Panc1 (cell line): ENCODE results near the gene KCNIP3. TPM values are rescaled to one million over a fixed set of nuclear protein-coding genes. Genes with fewer than 3 reads are reported as not detected.

Experiments
- ATAC-seq: fragments of 200-7000 bp; cut with Tn5 transposase; 2 replicates; pipeline ENCODE4 v1.9.1; 2020; ENCODE audit warnings: mild to moderate bottlenecking, moderate library complexity
- BruUV-seq: library from RNA; stranded (reverse); fragments of 400-500 nt; replicated peaks from 2 replicates; lab custom pipeline; 2021; lab: Mats Ljungman, UMichigan
- CTCF ChIA-PET: fragments of 300-600 bp; sonication (Branson Sonifier 250); formaldehyde crosslinking; loops from one replicate; lab custom pipeline; 2022; ENCODE audit warnings: antibody characterized with exemption; lab: Charles Lee
- POLR2A ChIA-PET: fragments of 300-600 bp; sonication (Branson Sonifier 250); formaldehyde crosslinking; loops from one replicate; lab custom pipeline; 2022; ENCODE audit warnings: antibody characterized with exemption; lab: Charles Lee
- DNase-seq: peaks from one replicate; pipeline ENCODE4 v3.0.0-alpha.2; 2010; ENCODE audit warnings: low read depth, low spot score
- H3K27ac ChIP-seq: 2 replicates; pipeline ENCODE4 v1.5.1; 2011; ENCODE audit warnings: mild to moderate bottlenecking, low read length, inconsistent platforms
- H3K27me3 ChIP-seq: fragments of 200-500 bp; sonication (Bioruptor generic); 2 replicates; pipeline ENCODE4 v1.6.0; 2014; ENCODE audit warnings: low read length, inconsistent platforms; ENCODE audit not compliant: control insufficient read depth, insufficient read depth
- H3K36me3 ChIP-seq: fragments of 200-500 bp; sonication (Bioruptor generic); 2 replicates; pipeline ENCODE4 v1.5.1; 2014; ENCODE audit warnings: inconsistent platforms, mild to moderate bottlenecking, low read length, moderate library complexity; ENCODE audit not compliant: control insufficient read depth, insufficient read depth
- H3K4me1 ChIP-seq: 2 replicates; pipeline ENCODE4 v1.5.1; 2011; ENCODE audit warnings: inconsistent platforms, mild to moderate bottlenecking, low read length, moderate library complexity; ENCODE audit not compliant: control insufficient read depth, insufficient read depth
- H3K4me3 ChIP-seq, 2 experiments: 2 replicates each; pipeline ENCODE4 v1.5.1; 2011 to 2012; ENCODE audit warnings: low read depth in 2 of 2, low read length in 2 of 2, mild to moderate bottlenecking in 2 of 2, inconsistent platforms in 1 of 2, moderate library complexity in 1 of 2
- H3K9me3 ChIP-seq: fragments of 200-500 bp; sonication (Bioruptor generic); 2 replicates; pipeline ENCODE4 v1.5.1; 2014; ENCODE audit warnings: low read depth, mild to moderate bottlenecking, inconsistent platforms, low read length, moderate library complexity; ENCODE audit not compliant: control insufficient read depth, insufficient read depth
- POLR2AphosphoS5 ChIP-seq: IDR thresholded peaks from 2 replicates; pipeline ENCODE4 v1.6.1; 2012; ENCODE audit warnings: mild to moderate bottlenecking, low read depth, low read length, moderate library complexity
- SIN3A ChIP-seq: IDR thresholded peaks from 2 replicates; pipeline ENCODE4 v1.6.1; 2012; ENCODE audit warnings: low read depth, mild to moderate bottlenecking, low read length, moderate library complexity, borderline replicate concordance; ENCODE audit not compliant: insufficient read depth
- TCF7L2 ChIP-seq: IDR thresholded peaks from 2 replicates; pipeline ENCODE4 v1.6.1; 2011; ENCODE audit warnings: mild to moderate bottlenecking, low read depth, low read length, inconsistent platforms
- in situ Hi-C: cut with HindIII; loops from 2 replicates; pipeline ENCODE4 v1.10.0; 2016; ENCODE audit warnings: low sequenced_read_pairs, low pct_unique_long_range_greater_than_20kb
- intact Hi-C: fragments of 100-400 bp; cut with micrococcal nuclease; formaldehyde crosslinking; loops from one replicate; pipeline ENCODE4 v1.10.0; 2022; ENCODE audit not compliant: unreplicated experiment
- total RNA-seq: library from RNA; stranded (reverse); gene quantifications from one replicate; pipeline ENCODE4 v1.2.1, GENCODE V29; 2021; ENCODE audit not compliant: unreplicated experiment
- TF ChIP-seq, protein P1 (sequence below): fragments of 450-650 bp; IDR thresholded peaks from 2 replicates; pipeline ENCODE4 v1.5.1; 2017; ENCODE audit warnings: mild to moderate bottlenecking
- TF ChIP-seq, protein P2 (sequence below), 2 experiments: IDR thresholded peaks; 2 replicates each; pipeline ENCODE4 v1.6.1; 2011 to 2012; ENCODE audit warnings: low read depth in 2 of 2, control low read depth in 1 of 2, low read length in 1 of 2, mild to moderate bottlenecking in 1 of 2, moderate library complexity in 1 of 2; ENCODE audit not compliant: insufficient read depth in 1 of 2

Gene KCNIP3
- total RNA-seq, 1 experiment from 2014 or later, result 17.5 TPM

DNA sequence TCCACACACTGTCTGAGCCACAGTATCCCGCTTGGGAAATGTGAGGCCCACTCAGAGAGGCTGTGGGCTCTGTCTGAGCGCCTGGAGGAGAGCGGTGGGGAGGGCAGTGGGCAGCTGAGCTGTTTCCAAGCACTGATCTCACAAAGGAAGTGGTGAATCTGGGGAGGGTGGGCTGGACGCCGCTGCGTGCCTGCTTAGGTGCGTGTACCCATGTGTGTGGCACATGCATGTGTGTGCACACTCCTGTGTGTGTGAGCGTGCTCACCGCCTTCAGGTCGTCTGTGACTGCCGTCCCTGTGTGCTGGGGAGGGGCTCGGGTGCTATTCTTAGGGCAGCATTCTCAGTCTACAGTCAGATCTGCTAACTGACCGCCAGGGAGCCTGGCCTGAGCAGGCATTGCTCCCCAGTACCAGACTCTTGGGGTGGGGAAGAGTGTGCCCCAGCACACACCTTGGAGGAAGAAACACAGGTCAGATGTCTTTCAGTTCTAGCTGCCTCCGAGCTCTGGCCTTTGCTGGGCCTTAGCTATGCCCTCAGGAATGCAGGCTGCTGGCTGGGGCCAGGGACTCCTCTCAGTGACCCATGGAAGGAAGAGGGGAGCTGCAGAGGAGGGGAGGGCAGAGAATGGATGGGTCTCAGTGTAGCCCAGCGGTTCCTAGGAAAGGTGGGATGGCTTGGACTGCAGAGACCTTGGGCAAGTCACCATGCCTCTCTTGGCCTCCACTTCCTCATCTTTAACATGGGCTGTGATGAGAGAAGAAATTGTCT, 31.4 kb downstream of the KCNIP3 start:
- Histone ChIP-seq H3K27ac (peak overlapping the region; percentile 23; the same call in 1 of the 2 replicates), H3K4me1 (peaks cover 28% of the 10 kb centered on the region), H3K36me3 (no peaks in the 10 kb centered on the region), H3K9me3 (no peaks in the 10 kb centered on the region), H3K27me3 (no peaks in the 10 kb centered on the region), H3K4me3 (no peak overlapping the region)
- POLR2A ChIA-PET, result no interaction called here
- TF ChIP-seq SIN3A, result no peak
- TF ChIP-seq POLR2AphosphoS5, result no peak
- no peak for TF ChIP-seq TCF7L2
- CTCF ChIA-PET, result interaction anchor here (0.5 kb wide), 1 partner anchor 17 kb away, joined by 3 read pairs; no protein-coding TSS in a partner anchor
- in situ Hi-C loops, result no loop called here
- BruUV-seq, result no TSS peak
- DNase-seq (no peak), ATAC-seq (peak; percentile 21)
- intact Hi-C loops, result no loop called here

DNA sequence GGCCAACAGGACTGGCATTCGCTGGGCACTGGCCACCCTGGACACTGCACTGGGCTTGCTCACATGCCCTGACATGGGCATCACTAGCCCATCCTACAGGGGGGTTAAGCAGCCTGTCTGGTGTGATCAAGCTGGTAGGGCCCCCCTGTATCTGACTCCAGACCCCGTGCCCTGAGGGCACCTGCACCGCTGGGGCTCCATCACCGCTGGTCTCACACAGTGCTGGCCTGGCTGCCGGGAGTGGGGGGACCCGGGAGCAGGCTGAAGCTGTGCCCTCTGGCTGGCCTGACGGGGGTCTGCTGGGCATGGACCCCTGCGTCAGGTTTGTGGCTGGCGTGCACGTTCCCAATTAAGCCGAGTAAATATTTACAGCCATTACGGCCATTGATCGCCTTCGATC, 32.3 kb downstream of the KCNIP3 start:
- no peaks in the 10 kb centered on the region for H3K27me3 ChIP-seq
- DNase-seq (no peak), ATAC-seq (no peak)
- no peak for TF ChIP-seq SIN3A
- no peak for TF ChIP-seq POLR2AphosphoS5
- TF ChIP-seq, protein P1, sequence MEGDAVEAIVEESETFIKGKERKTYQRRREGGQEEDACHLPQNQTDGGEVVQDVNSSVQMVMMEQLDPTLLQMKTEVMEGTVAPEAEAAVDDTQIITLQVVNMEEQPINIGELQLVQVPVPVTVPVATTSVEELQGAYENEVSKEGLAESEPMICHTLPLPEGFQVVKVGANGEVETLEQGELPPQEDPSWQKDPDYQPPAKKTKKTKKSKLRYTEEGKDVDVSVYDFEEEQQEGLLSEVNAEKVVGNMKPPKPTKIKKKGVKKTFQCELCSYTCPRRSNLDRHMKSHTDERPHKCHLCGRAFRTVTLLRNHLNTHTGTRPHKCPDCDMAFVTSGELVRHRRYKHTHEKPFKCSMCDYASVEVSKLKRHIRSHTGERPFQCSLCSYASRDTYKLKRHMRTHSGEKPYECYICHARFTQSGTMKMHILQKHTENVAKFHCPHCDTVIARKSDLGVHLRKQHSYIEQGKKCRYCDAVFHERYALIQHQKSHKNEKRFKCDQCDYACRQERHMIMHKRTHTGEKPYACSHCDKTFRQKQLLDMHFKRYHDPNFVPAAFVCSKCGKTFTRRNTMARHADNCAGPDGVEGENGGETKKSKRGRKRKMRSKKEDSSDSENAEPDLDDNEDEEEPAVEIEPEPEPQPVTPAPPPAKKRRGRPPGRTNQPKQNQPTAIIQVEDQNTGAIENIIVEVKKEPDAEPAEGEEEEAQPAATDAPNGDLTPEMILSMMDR, result no peak
- H3K9me3 ChIP-seq, result no peaks in the 10 kb centered on the region
- intact Hi-C loops, result no loop called here
- POLR2A ChIA-PET, result no interaction called here
- CTCF ChIA-PET, result interaction anchor here (0.5 kb wide), 1 partner anchor 16 kb away, joined by 3 read pairs; no protein-coding TSS in a partner anchor
- in situ Hi-C loops, result no loop called here
- no peaks in the 10 kb centered on the region for H3K36me3 ChIP-seq
- BruUV-seq, result no TSS peak
- peaks cover 35% of the 10 kb centered on the region for H3K4me1 ChIP-seq
- no peak overlapping the region for H3K4me3 ChIP-seq
- no peak overlapping the region for H3K27ac ChIP-seq

DNA sequence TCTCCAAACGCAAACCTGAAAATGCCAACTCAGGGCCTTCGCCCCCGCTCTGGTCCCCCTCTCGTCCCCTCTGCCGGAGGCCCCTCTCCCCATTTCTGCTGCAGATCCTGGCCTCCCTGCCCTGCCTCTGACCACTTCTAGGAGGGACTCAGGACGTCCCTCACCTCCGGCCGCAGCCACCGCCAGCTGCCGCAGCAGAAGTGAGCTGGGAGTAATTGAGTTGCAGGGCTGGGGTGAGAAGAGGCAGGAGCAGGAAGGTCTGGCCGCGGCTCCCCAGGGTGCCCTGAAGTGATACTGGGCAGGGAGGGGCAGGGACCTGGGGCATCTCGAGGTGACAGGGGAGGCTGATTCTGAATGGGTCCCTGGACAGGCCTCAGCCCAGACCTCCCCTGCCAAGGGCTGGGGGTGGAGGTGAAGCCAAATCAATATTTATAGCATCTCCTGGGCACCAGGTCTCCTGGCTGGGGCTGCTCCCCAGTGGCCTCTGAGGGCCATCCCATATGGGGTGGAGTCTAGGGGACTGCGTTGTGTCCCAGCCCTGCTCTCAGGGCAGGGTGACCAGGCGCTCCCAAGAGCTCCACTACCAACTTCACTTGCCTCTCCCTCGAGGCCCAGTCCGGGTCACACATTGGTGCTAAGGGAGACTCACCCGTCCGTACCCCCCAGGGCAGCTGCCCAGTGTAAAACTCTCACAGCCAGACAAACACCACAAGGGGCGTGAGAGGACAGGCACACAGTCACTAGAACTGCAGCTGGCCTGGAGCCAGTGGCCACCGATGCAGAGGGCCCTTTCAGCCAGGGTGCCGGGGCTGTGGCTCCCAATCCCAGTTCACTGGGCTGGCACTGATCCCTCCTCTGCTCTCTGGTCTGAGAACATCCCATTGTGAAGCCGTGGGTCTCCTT, 33.0 kb downstream of the KCNIP3 start:
- BruUV-seq, result no TSS peak
- peaks cover 40% of the 10 kb centered on the region for H3K4me1 ChIP-seq
- no peaks in the 10 kb centered on the region for H3K27me3 ChIP-seq
- intact Hi-C loops, result no loop called here
- ATAC-seq (peak; percentile 24), DNase-seq (no peak)
- TF ChIP-seq, protein P2, sequence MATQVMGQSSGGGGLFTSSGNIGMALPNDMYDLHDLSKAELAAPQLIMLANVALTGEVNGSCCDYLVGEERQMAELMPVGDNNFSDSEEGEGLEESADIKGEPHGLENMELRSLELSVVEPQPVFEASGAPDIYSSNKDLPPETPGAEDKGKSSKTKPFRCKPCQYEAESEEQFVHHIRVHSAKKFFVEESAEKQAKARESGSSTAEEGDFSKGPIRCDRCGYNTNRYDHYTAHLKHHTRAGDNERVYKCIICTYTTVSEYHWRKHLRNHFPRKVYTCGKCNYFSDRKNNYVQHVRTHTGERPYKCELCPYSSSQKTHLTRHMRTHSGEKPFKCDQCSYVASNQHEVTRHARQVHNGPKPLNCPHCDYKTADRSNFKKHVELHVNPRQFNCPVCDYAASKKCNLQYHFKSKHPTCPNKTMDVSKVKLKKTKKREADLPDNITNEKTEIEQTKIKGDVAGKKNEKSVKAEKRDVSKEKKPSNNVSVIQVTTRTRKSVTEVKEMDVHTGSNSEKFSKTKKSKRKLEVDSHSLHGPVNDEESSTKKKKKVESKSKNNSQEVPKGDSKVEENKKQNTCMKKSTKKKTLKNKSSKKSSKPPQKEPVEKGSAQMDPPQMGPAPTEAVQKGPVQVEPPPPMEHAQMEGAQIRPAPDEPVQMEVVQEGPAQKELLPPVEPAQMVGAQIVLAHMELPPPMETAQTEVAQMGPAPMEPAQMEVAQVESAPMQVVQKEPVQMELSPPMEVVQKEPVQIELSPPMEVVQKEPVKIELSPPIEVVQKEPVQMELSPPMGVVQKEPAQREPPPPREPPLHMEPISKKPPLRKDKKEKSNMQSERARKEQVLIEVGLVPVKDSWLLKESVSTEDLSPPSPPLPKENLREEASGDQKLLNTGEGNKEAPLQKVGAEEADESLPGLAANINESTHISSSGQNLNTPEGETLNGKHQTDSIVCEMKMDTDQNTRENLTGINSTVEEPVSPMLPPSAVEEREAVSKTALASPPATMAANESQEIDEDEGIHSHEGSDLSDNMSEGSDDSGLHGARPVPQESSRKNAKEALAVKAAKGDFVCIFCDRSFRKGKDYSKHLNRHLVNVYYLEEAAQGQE (IDR thresholded peaks at IDR 0.05; ENCODE audit: insufficient read depth in 1 of 2, low read depth in 2 of 2, low read length in 1 of 2), result no peak
- TF ChIP-seq SIN3A (no peak), TCF7L2 (no peak), POLR2AphosphoS5 (no peak)
- TF ChIP-seq, protein P1, result no peak
- CTCF ChIA-PET, result interaction anchor here (1.2 kb wide), 1 partner anchor 9 kb away, joined by 5 read pairs; no protein-coding TSS in a partner anchor
- in situ Hi-C loops, result no loop called here
- peak overlapping the region; percentile 62 for H3K27ac ChIP-seq
- POLR2A ChIA-PET, result interaction anchor here (0.5 kb wide), 1 partner anchor 162 kb away, joined by 6 read pairs; no protein-coding TSS in a partner anchor
- H3K36me3 ChIP-seq, result no peaks in the 10 kb centered on the region
- no peak overlapping the region for H3K4me3 ChIP-seq
- no peaks in the 10 kb centered on the region for H3K9me3 ChIP-seq
